Esophagus (tissue), 2 donors: ENCODE results near the gene CRLF2. TPM values are rescaled to one million over a fixed set of nuclear protein-coding genes. Genes with fewer than 3 reads are reported as not detected.

ENCODE experiments used
- H3K27ac ChIP-seq, 2 donors: one replicate each; pipeline ENCODE4 v1.5.1; 2013; ENCODE audit warnings: low read depth in 2 of 2, mild to moderate bottlenecking in 2 of 2, inconsistent platforms in 1 of 2, low read length in 1 of 2, moderate library complexity in 1 of 2
- H3K27me3 ChIP-seq, 2 donors: one replicate each; pipeline ENCODE4 v1.6.1; 2013; ENCODE audit warnings: low read length in 2 of 2, control low read depth in 1 of 2, mild to moderate bottlenecking in 1 of 2; ENCODE audit not compliant: insufficient read depth in 2 of 2, control insufficient read depth in 1 of 2
- H3K36me3 ChIP-seq, 2 donors: one replicate each; pipeline ENCODE4 v1.6.1; 2013; ENCODE audit warnings: low read length in 1 of 2; ENCODE audit not compliant: control insufficient read depth in 2 of 2, insufficient read depth in 2 of 2
- H3K4me1 ChIP-seq, 2 donors: one replicate each; pipeline ENCODE4 v1.6.1; 2013; ENCODE audit warnings: low read length in 1 of 2; ENCODE audit not compliant: control insufficient read depth in 2 of 2, insufficient read depth in 2 of 2
- H3K4me3 ChIP-seq, 2 donors: one replicate each; pipeline ENCODE4 v1.5.1; 2013; ENCODE audit warnings: low read length in 2 of 2, mild to moderate bottlenecking in 2 of 2, low read depth in 1 of 2, moderate library complexity in 1 of 2
- H3K9me3 ChIP-seq, 2 donors: one replicate each; pipeline ENCODE4 v1.6.1; 2013; ENCODE audit warnings: mild to moderate bottlenecking in 2 of 2, low read depth in 1 of 2, low read length in 1 of 2, moderate library complexity in 1 of 2; ENCODE audit not compliant: control insufficient read depth in 2 of 2, insufficient read depth in 1 of 2
- WGBS, 2 donors: extraction: QIAGEN DNeasy Blood & Tissue Kit; methylation state at CpG; one replicate each; pipeline ENCODE4 v1.1.7; 2013; 5-methylcytosine and 5-hydroxymethylcytosine counted together
- polyA plus RNA-seq, 2 donors: library from polyadenylated mRNA; stranded (reverse); fragments of 200-250 nt; gene quantifications; one replicate each; pipeline ENCODE4 v1.2.3, GENCODE V29; 2013
- donor health status: healthy with polysubstance abuse.
- donor health status: Bipolar disorder and iron deficiency.

Gene CRLF2
- polyA plus RNA-seq, 2 donors: 0.09 TPM; not detected in 1

GRCh38 chrX:1221296-1221845 is 8.9 kb upstream of the CRLF2 start:
- Histone ChIP-seq H3K36me3 (no peaks in the 10 kb centered on the region), H3K27me3 (no peaks in the 10 kb centered on the region), H3K27ac (no peak overlapping the region), H3K9me3 (peaks cover 6 to 9% of the 10 kb centered on the region in 2 donors), H3K4me3 (no peak overlapping the region), H3K4me1 (no peaks in the 10 kb centered on the region)
- WGBS, 2 donors: 76 to 78% methylated on average over 12 of the region's 12 CpGs

DNA sequence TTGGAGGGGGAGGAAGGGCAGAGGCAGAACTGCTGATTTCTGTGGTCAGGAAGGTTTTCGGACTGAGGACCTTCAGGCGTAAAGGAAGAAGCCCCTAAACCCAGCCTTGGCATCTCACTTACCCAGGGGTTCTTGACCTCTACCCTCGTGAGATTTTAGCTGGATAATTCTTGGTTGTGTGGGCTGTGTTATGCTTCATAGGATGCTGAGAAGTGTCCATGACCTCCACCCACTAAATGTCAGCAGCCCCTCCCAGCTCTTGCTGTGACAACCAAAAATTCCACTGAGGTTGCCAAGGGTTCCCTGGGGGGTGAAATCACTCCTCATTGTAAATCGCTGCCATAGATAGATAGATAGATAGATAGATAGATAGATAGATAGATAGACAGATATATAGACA is 5.8 kb upstream of the CRLF2 start:
- Histone ChIP-seq H3K27ac (no peak overlapping the region), H3K4me1 (no peaks in the 10 kb centered on the region), H3K9me3 (peaks cover 2 to 7% of the 10 kb centered on the region in 2 donors), H3K36me3 (no peaks in the 10 kb centered on the region), H3K27me3 (no peaks in the 10 kb centered on the region), H3K4me3 (no peak overlapping the region)
- 86 to 88% methylated on average over 4 of the region's 4 CpGs for WGBS, 2 donors

DNA sequence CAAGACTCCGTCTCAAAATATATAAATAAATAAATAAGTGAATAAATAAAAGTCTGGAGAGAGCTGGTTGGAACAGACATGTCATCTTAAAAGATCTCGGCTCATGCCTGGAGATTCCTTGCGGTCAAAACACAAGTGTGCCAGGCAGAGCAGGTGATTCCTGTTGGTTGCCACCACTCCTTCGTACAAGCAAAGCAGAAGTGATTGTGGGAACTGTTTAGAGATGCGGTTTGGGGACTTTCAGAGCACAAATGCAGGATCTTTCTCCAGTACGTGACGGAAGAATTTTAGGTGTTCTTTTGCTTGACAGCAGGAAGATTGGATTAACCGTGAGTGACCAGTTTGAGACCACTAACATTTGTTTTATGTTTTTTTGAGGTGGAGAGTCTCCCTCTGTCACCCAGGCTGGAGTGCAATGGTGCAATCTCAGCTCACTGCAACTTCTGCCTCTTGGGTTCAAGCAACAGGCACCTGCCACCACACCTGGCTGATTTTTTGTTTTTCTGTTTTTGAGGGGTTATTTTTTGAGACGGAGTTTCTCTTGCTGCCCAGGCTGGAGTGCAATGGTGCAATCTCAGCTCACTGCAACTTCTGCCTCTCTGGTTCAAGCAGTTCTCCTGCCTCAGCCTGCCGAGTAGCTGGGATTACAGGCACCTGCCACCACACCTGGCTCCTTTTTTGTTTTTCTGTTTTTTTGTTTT is 2.8 kb upstream of the CRLF2 start:
- Histone ChIP-seq H3K36me3 (no peaks in the 10 kb centered on the region), H3K9me3 (no peaks in the 10 kb centered on the region)

GRCh38 chrX:1213971-1214370 is 1.5 kb upstream of the CRLF2 start:
- 87 to 90% methylated on average over 11 of the region's 11 CpGs for WGBS, 2 donors
- no peaks in the 10 kb centered on the region for H3K27me3 ChIP-seq

More for the DNA sequence above, 2.8 kb upstream of the CRLF2 start:
- Histone ChIP-seq H3K27ac (no peak overlapping the region), H3K27me3 (no peaks in the 10 kb centered on the region), H3K4me3 (no peak overlapping the region), H3K4me1 (no peaks in the 10 kb centered on the region)
- 63 to 66% methylated on average over 10 of the region's 10 CpGs for WGBS, 2 donors

GRCh38 chrX:1210844-1211243 is 1.6 kb downstream of the CRLF2 start:
- no peaks in the 10 kb centered on the region for H3K9me3 ChIP-seq
- H3K4me3 ChIP-seq: no peak overlapping the region
- H3K27ac ChIP-seq: no peak overlapping the region
- no peaks in the 10 kb centered on the region for H3K4me1 ChIP-seq
- H3K27me3 ChIP-seq: no peaks in the 10 kb centered on the region
- WGBS, 2 donors: 87 to 97% methylated on average over 1 of the region's 1 CpG
- no peaks in the 10 kb centered on the region for H3K36me3 ChIP-seq

More at GRCh38 chrX:1213971-1214370, 1.5 kb upstream of the CRLF2 start:
- H3K4me1 ChIP-seq: no peaks in the 10 kb centered on the region
- no peak overlapping the region for H3K27ac ChIP-seq
- no peak overlapping the region for H3K4me3 ChIP-seq
- no peaks in the 10 kb centered on the region for H3K36me3 ChIP-seq
- no peaks in the 10 kb centered on the region for H3K9me3 ChIP-seq

GRCh38 chrX:1207496-1208025 is 4.9 kb downstream of the CRLF2 start:
- WGBS, 2 donors: 40 to 57% methylated on average over 15 of the region's 15 CpGs
- Histone ChIP-seq H3K4me1 (no peaks in the 10 kb centered on the region), H3K27ac (no peak overlapping the region), H3K27me3 (no peaks in the 10 kb centered on the region), H3K4me3 (no peak overlapping the region), H3K9me3 (peaks cover 0 to 2% of the 10 kb centered on the region in 2 donors), H3K36me3 (no peaks in the 10 kb centered on the region)

- Histone ChIP-seq H3K36me3 (no peaks in the 10 kb centered on the region), H3K4me3 (peak overlapping the region; percentile 19 to 39), H3K9me3 (peaks cover 0 to 2% of the 10 kb centered on the region in 2 donors), H3K27ac (no peak overlapping the region), H3K4me1 (no peaks in the 10 kb centered on the region), H3K27me3 (no peaks in the 10 kb centered on the region)
- WGBS, 2 donors: 2% methylated on average over 33 of the region's 33 CpGs
These were observed 6.5 kb downstream of the CRLF2 start for GRCh38 chrX:1205681-1206611.

- no peaks in the 10 kb centered on the region for H3K36me3 ChIP-seq
- H3K9me3 ChIP-seq: peaks cover 0 to 2% of the 10 kb centered on the region in 2 donors
- WGBS, 2 donors: 85 to 87% methylated on average over 21 of the region's 21 CpGs
- H3K27ac ChIP-seq: no peak overlapping the region
- H3K4me3 ChIP-seq: no peak overlapping the region
- no peaks in the 10 kb centered on the region for H3K4me1 ChIP-seq
- H3K27me3 ChIP-seq: no peaks in the 10 kb centered on the region
These were observed 10.2 kb downstream of the CRLF2 start for GRCh38 chrX:1202251-1202650.

DNA sequence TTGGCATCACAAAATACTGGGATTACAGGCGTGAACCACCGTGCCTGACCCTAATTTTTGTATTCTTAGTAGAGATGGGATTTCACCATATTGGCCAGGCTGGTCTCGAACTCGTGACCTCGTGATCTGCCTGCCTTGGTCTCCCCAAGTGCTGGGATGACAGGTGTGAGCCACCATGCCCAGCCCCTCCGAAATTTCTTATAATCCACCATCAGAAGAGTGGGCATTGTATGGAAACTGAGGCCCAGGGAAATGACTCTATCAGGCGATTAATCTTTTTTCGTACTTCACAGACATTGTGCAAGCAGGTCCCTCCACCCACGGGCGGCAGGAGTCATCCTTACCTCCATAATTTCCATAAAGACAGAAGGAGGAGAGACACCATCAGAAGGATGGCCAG is 16.0 kb downstream of the CRLF2 start:
- 77 to 85% methylated on average over 10 of the region's 10 CpGs for WGBS, 2 donors
- Histone ChIP-seq H3K27ac (no peak overlapping the region), H3K27me3 (no peaks in the 10 kb centered on the region), H3K4me3 (no peak overlapping the region), H3K4me1 (no peaks in the 10 kb centered on the region), H3K36me3 (no peaks in the 10 kb centered on the region), H3K9me3 (peaks cover 0 to 3% of the 10 kb centered on the region in 2 donors)
